ENCODE results near the gene BMP6. TPM values are rescaled to one million over a fixed set of nuclear protein-coding genes. Genes with fewer than 3 reads are reported as not detected.

BMP6 gene
- total and polyA plus RNA-seq, 2 of the 4 experiments (the other 2 are of a cell fraction) = 0.18 to 0.19 TPM

DNA sequence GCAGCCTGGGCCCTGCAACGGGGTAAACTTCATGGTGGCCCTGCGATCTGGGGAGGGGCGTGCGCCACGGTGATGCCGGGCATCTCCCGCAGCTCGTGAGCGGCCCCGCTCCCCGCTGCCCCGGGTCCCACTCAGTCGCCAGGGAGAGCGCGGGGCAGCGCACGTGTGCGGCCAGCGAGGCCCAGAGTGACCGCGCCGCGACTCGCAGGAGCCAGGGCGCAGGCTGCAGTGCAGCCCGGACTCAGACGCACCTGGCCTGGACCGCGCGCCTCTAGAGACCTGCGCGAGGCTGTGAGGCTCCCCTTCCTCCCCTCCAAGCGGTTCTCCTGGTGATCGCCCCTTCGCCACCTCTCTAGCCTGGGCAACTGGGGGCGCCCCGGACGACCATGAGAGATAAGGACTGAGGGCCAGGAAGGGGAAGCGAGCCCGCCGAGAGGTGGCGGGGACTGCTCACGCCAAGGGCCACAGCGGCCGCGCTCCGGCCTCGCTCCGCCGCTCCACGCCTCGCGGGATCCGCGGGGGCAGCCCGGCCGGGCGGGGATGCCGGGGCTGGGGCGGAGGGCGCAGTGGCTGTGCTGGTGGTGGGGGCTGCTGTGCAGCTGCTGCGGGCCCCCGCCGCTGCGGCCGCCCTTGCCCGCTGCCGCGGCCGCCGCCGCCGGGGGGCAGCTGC is 652 bp downstream of the BMP6 start:
- Histone ChIP-seq H3K9ac (ENCODE audit: low read depth, low read length) (no peak overlapping the region), H3K4me3 (ENCODE audit: insufficient read depth, low read depth, low read length) (peak overlapping the region; percentile 60), H2BK5ac (ENCODE audit: low read depth, low read length, poor library complexity, severe bottlenecking) (no peak overlapping the region), H2BK15ac (ENCODE audit: low read depth, low read length) (no peak overlapping the region), H3K9me3 (ENCODE audit: control insufficient read depth, insufficient read depth, low read length) (no peaks in the 10 kb centered on the region), H4K91ac (ENCODE audit: insufficient read depth, low read depth, low read length) (no peak overlapping the region), H3K14ac (replicated peaks; ENCODE audit: low read depth, low read length) (no peak overlapping the region), H2AFZ (replicated peaks; ENCODE audit: low read length, poor library complexity) (peak overlapping the region; percentile 81), H2AK5ac (ENCODE audit: low read depth, low read length) (no peak overlapping the region; the same call in 1 of the 2 replicates), H3K9me1 (ENCODE audit: insufficient read depth, low read length) (peaks cover 4% of the 10 kb centered on the region), H3K18ac (ENCODE audit: low read depth, low read length) (no peak overlapping the region), H3K27me3 (ENCODE audit: control insufficient read depth, insufficient read depth, low read length) (peaks cover 45% of the 10 kb centered on the region), H3K56ac (ENCODE audit: extremely low read depth, insufficient read depth, low read length) (no peak overlapping the region), H4K5ac (ENCODE audit: low read depth, low read length) (no peak overlapping the region), H3K4ac (ENCODE audit: low read depth, low read length) (no peak overlapping the region), H2BK20ac (ENCODE audit: low read depth, low read length) (no peak overlapping the region), H3K79me1 (ENCODE audit: low read depth in 1 of 2, low read length in 2 of 2) (no peaks in the 10 kb centered on the region), H3K4me1 (ENCODE audit: control insufficient read depth, insufficient read depth, low read length) (peaks cover 5% of the 10 kb centered on the region), H3K36me3 (ENCODE audit: control insufficient read depth, insufficient read depth, low read length) (no peaks in the 10 kb centered on the region), H3K4me2 (ENCODE audit: low read depth, low read length) (peak overlapping the region; percentile 92), H2AK9ac (replicated peaks; ENCODE audit: low read depth, low read length, poor library complexity) (no peak overlapping the region), H3K27ac (ENCODE audit: insufficient read depth, low read length) (no peak overlapping the region; the same call in 1 of the 2 replicates), H4K20me1 (ENCODE audit: insufficient read depth, low read length) (no peaks in the 10 kb centered on the region), H3K23ac (ENCODE audit: low read depth, low read length) (no peak overlapping the region), H2BK120ac (ENCODE audit: low read depth, low read length) (no peak overlapping the region), H4K8ac (ENCODE audit: low read depth in 2 of 2, low read length in 2 of 2) (no peak overlapping the region)
- in situ Hi-C loops (cut with MboI; ENCODE audit: low sequenced_read_pairs) (loop anchor here (10.0 kb wide), 1 partner anchor 168 kb away; no protein-coding TSS in a partner anchor), intact Hi-C loops (cut with micrococcal nuclease) (no loop called here), dilution Hi-C loops (cut with HindIII; ENCODE audit: low sequenced_read_pairs, unreplicated experiment) (no loop called here)
- no peak for TF ChIP-seq SMC3 (IDR thresholded peaks at IDR 0.05; ENCODE audit: low read depth, low read length)
- TF ChIP-seq MAZ (IDR thresholded peaks at IDR 0.05; ENCODE audit: borderline replicate concordance, low read depth, low read length) = no peak
- TF ChIP-seq CHD1 (IDR thresholded peaks at IDR 0.05; ENCODE audit: low read depth, low read length) = no peak
- no peak for TF ChIP-seq RCOR1 (IDR thresholded peaks at IDR 0.05; ENCODE audit: insufficient replicate concordance, low read length)
- TF ChIP-seq, protein P1, sequence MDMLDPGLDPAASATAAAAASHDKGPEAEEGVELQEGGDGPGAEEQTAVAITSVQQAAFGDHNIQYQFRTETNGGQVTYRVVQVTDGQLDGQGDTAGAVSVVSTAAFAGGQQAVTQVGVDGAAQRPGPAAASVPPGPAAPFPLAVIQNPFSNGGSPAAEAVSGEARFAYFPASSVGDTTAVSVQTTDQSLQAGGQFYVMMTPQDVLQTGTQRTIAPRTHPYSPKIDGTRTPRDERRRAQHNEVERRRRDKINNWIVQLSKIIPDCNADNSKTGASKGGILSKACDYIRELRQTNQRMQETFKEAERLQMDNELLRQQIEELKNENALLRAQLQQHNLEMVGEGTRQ (IDR thresholded peaks at IDR 0.05; ENCODE audit: low read depth, low read length) = no peak
- TF ChIP-seq, protein P2, sequence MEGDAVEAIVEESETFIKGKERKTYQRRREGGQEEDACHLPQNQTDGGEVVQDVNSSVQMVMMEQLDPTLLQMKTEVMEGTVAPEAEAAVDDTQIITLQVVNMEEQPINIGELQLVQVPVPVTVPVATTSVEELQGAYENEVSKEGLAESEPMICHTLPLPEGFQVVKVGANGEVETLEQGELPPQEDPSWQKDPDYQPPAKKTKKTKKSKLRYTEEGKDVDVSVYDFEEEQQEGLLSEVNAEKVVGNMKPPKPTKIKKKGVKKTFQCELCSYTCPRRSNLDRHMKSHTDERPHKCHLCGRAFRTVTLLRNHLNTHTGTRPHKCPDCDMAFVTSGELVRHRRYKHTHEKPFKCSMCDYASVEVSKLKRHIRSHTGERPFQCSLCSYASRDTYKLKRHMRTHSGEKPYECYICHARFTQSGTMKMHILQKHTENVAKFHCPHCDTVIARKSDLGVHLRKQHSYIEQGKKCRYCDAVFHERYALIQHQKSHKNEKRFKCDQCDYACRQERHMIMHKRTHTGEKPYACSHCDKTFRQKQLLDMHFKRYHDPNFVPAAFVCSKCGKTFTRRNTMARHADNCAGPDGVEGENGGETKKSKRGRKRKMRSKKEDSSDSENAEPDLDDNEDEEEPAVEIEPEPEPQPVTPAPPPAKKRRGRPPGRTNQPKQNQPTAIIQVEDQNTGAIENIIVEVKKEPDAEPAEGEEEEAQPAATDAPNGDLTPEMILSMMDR (conservative IDR thresholded peaks at IDR 0.05; ENCODE audit: low read depth, low read length) = no peak
- TF ChIP-seq FOS (IDR thresholded peaks at IDR 0.05; ENCODE audit: low read depth, low read length) = no peak
- TF ChIP-seq, protein P3, sequence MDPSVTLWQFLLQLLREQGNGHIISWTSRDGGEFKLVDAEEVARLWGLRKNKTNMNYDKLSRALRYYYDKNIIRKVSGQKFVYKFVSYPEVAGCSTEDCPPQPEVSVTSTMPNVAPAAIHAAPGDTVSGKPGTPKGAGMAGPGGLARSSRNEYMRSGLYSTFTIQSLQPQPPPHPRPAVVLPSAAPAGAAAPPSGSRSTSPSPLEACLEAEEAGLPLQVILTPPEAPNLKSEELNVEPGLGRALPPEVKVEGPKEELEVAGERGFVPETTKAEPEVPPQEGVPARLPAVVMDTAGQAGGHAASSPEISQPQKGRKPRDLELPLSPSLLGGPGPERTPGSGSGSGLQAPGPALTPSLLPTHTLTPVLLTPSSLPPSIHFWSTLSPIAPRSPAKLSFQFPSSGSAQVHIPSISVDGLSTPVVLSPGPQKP (IDR thresholded peaks at IDR 0.05; ENCODE audit: borderline replicate concordance, low read depth, low read length) = no peak
- TF ChIP-seq RAD21 (IDR thresholded peaks at IDR 0.05; ENCODE audit: low read length) = no peak
- no peak for TF ChIP-seq POLR2A (IDR thresholded peaks at IDR 0.05; ENCODE audit: low read depth, low read length)
- TF ChIP-seq MAFK (IDR thresholded peaks at IDR 0.05; ENCODE audit: low read depth, low read length) = no peak
- no peak for TF ChIP-seq MXI1 (IDR thresholded peaks at IDR 0.05; ENCODE audit: borderline replicate concordance, low read depth, low read length)
- TF ChIP-seq RFX5 (IDR thresholded peaks at IDR 0.05; ENCODE audit: low read depth, low read length) = no peak
- no peak for TF ChIP-seq NFE2L2 (IDR thresholded peaks at IDR 0.05; ENCODE audit: low read depth, low read length)
- TF ChIP-seq CEBPB (IDR thresholded peaks at IDR 0.05; ENCODE audit: low read depth, low read length) = no peak
- no peak for TF ChIP-seq BHLHE40 (IDR thresholded peaks at IDR 0.05; ENCODE audit: low read depth, low read length)
- WGBS, 2 experiments (ENCODE audit: extremely low coverage in 2 of 2, insufficient read length in 1 of 2) = 1% methylated on average over 28 of the region's 73 CpGs; no CpG with 5 or more reads in 1 of the 2 experiments
- ATAC-seq (ENCODE audit: low read depth) (0 out of 2 replicates have a peak, but pooled peaks have one; percentile 2), DNase-seq (no peak)
- BruUV-seq (replicated peaks) = no TSS peak
- ChIA-PET CTCF (no interaction called here), POLR2A (ENCODE audit: unreplicated experiment) (no interaction called here)
